ENCODE measurements around the gene OTOF. TPM values are rescaled to one million over a fixed set of nuclear protein-coding genes. Genes with fewer than 3 reads are reported as not detected.

The OTOF gene
- total and polyA plus RNA-seq, 2 experiments from 2014 or later, result 0.21 to 0.23 TPM

GRCh38 chr2:26507932-26508331 is 30.0 kb upstream of the OTOF start (continued):
- TF ChIP-seq, protein P1, sequence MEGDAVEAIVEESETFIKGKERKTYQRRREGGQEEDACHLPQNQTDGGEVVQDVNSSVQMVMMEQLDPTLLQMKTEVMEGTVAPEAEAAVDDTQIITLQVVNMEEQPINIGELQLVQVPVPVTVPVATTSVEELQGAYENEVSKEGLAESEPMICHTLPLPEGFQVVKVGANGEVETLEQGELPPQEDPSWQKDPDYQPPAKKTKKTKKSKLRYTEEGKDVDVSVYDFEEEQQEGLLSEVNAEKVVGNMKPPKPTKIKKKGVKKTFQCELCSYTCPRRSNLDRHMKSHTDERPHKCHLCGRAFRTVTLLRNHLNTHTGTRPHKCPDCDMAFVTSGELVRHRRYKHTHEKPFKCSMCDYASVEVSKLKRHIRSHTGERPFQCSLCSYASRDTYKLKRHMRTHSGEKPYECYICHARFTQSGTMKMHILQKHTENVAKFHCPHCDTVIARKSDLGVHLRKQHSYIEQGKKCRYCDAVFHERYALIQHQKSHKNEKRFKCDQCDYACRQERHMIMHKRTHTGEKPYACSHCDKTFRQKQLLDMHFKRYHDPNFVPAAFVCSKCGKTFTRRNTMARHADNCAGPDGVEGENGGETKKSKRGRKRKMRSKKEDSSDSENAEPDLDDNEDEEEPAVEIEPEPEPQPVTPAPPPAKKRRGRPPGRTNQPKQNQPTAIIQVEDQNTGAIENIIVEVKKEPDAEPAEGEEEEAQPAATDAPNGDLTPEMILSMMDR (conservative IDR thresholded peaks at IDR 0.05; ENCODE audit: low read depth in 2 of 2), result no peak
- no peak for TF ChIP-seq NANOG (IDR thresholded peaks at IDR 0.05; ENCODE audit: borderline replicate concordance)
- TF ChIP-seq REST (IDR thresholded peaks at IDR 0.05; ENCODE audit: unreplicated experiment), result no peak
- TF ChIP-seq CREB1 (CRISPR knock-in tag; IDR thresholded peaks at IDR 0.05; ENCODE audit: low read depth), result no peak

DNA sequence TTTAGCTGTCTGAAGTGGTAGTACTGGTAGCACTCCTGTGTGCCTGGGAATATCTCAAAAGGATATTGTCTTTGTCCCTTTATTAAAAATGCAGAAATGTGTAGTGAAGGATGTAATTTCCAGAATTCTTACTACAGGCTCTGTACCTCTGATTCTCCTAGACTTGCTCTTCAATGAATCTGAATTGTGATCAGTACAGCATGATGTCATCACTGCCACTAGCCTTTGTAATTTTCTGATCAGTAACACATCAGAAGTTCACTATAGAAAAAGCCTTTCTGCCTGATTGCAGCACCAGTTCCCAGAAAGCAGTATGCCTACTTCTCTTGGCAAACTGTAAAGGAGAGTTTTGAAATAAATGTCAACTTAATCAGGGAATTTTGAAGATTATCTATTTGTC is 29.2 kb upstream of the OTOF start:
- Mint-ChIP-seq H3K27me3 (ENCODE audit: insufficient read depth, low read depth, poor library complexity) (peaks cover 11% of the 10 kb centered on the region), H3K9me3 (no peaks in the 10 kb centered on the region; the same call in 2 of the 3 replicates), H3K27ac (no peak overlapping the region), H3K36me3 (ENCODE audit: low read depth) (no peaks in the 10 kb centered on the region), H3K4me3 (no peak overlapping the region), H3K4me1 (peaks cover 21% of the 10 kb centered on the region)
- no peaks in the 10 kb centered on the region for H3K9me2 ChIP-seq (ENCODE audit: insufficient read depth)
- no peaks in the 10 kb centered on the region for H3F3A ChIP-seq (replicated peaks; ENCODE audit: low read depth)
- H3K4me1 ChIP-seq (ENCODE audit: insufficient read depth), result peaks cover 5% of the 10 kb centered on the region
- ATAC-seq (no peak), DNase-seq (ENCODE audit: low spot score) (no peak)
- no peaks in the 10 kb centered on the region for H3K36me3 ChIP-seq (ENCODE audit: insufficient read depth)
- no peaks in the 10 kb centered on the region for H4K20me1 ChIP-seq (replicated peaks; ENCODE audit: insufficient read depth)
- H3K79me2 ChIP-seq (replicated peaks; ENCODE audit: insufficient read depth), result no peaks in the 10 kb centered on the region
- H3K27me3 ChIP-seq (ENCODE audit: insufficient read depth), result peaks cover 15% of the 10 kb centered on the region
- H3K4me2 ChIP-seq, result no peak overlapping the region
- no peak overlapping the region for H3K27ac ChIP-seq (ENCODE audit: low read depth)
- H2AFZ ChIP-seq, result no peak overlapping the region
- no peak overlapping the region for H3K4me3 ChIP-seq
- no peak for TF ChIP-seq STAT1 (IDR thresholded peaks at IDR 0.05; ENCODE audit: unreplicated experiment)
- TF ChIP-seq, protein P1 (conservative IDR thresholded peaks at IDR 0.05; ENCODE audit: low read depth in 2 of 2), result no peak
- no peak for TF ChIP-seq JUNB (IDR thresholded peaks at IDR 0.05; ENCODE audit: unreplicated experiment)
- no peak for TF ChIP-seq POLR2AphosphoS5 (IDR thresholded peaks at IDR 0.05; ENCODE audit: low read depth)
- TF ChIP-seq ZNF462 (CRISPR knock-in tag; IDR thresholded peaks at IDR 0.05), result no peak
- no peak for TF ChIP-seq NANOG (IDR thresholded peaks at IDR 0.05; ENCODE audit: borderline replicate concordance)
- TF ChIP-seq EZH2 (IDR thresholded peaks at IDR 0.05; ENCODE audit: low read depth, unreplicated experiment), result no peak
- TF ChIP-seq, protein P2, sequence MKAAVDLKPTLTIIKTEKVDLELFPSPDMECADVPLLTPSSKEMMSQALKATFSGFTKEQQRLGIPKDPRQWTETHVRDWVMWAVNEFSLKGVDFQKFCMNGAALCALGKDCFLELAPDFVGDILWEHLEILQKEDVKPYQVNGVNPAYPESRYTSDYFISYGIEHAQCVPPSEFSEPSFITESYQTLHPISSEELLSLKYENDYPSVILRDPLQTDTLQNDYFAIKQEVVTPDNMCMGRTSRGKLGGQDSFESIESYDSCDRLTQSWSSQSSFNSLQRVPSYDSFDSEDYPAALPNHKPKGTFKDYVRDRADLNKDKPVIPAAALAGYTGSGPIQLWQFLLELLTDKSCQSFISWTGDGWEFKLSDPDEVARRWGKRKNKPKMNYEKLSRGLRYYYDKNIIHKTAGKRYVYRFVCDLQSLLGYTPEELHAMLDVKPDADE (IDR thresholded peaks at IDR 0.05), result no peak

Data from GM23338 (cell line).